ENCODE measurements around the gene KIRREL1. TPM values are rescaled to one million over a fixed set of nuclear protein-coding genes. Genes with fewer than 3 reads are reported as not detected.

Gene KIRREL1
- total RNA-seq, 1 donor from 2014 or later, result 166 TPM

GRCh38 chr1:157966031-157966537 lies 27.4 kb upstream of the KIRREL1 start:
- peaks cover 11% of the 10 kb centered on the region for H3K27me3 Mint-ChIP-seq (ENCODE audit: low read depth)
- H3K36me3 Mint-ChIP-seq (ENCODE audit: low read depth), result no peaks in the 10 kb centered on the region
- H3K4me1 Mint-ChIP-seq (ENCODE audit: low read depth), result peaks cover 33% of the 10 kb centered on the region
- H3K4me3 Mint-ChIP-seq (ENCODE audit: unreplicated experiment), result no peak overlapping the region
- no peak for TF ChIP-seq CTCF (IDR thresholded peaks at IDR 0.05)
- H3K27ac Mint-ChIP-seq (ENCODE audit: unreplicated experiment), result peak overlapping the region; percentile 67
- DNase-seq (ENCODE audit: low spot score), result no peak
- no peaks in the 10 kb centered on the region for H3K9me3 Mint-ChIP-seq (ENCODE audit: low read depth)

DNA sequence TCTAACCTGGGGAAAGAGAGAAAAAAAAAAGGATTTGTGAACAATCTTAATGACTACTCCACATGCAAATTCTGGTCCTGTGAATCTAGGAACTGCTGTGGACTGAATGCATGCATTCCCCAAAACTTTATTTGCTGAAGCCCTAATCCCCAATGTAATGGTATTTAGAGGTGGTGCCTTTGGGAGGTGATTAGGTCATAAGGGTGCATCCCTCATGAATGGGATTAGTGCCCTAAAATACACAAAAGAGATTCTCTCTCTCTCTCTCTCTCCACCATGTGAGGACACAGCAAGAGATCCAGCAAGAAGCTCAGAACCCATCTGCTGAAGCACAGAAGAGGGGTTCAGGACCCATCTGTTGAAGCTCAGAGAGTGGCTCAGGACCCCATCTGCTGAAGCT lies 26.2 kb upstream of the KIRREL1 start:
- no peak overlapping the region for H3K4me3 Mint-ChIP-seq (ENCODE audit: unreplicated experiment)
- TF ChIP-seq CTCF (IDR thresholded peaks at IDR 0.05), result no peak
- DNase-seq (ENCODE audit: low spot score), result no peak
- no peaks in the 10 kb centered on the region for H3K9me3 Mint-ChIP-seq (ENCODE audit: low read depth)
- H3K27me3 Mint-ChIP-seq (ENCODE audit: low read depth), result peaks cover 3% of the 10 kb centered on the region
- no peaks in the 10 kb centered on the region for H3K36me3 Mint-ChIP-seq (ENCODE audit: low read depth)
- peaks cover 30% of the 10 kb centered on the region for H3K4me1 Mint-ChIP-seq (ENCODE audit: low read depth)
- H3K27ac Mint-ChIP-seq (ENCODE audit: unreplicated experiment), result no peak overlapping the region

DNA sequence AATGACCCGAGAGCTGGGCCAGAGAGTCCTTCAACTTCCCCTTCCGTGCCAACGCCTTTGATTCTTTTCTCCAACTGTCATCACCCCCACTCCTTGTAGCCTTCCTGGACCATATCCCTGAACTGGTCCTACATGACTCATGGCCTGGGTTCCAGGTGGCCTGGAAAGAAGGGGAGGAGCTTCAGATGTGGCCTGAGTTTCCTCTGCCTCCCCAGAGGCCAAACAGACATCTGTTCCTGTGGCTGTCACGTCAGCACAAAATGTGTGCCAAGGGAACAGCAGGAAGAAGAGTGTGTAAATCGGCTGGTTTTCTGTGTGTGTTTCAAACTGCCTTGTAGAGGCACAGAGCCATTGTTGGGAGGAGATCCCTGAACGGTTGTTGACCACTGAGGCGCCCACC lies 24.9 kb upstream of the KIRREL1 start:
- H3K27ac Mint-ChIP-seq (ENCODE audit: unreplicated experiment), result peak overlapping the region; percentile 69
- DNase-seq (ENCODE audit: low spot score), result no peak
- no peak for TF ChIP-seq CTCF (IDR thresholded peaks at IDR 0.05)
- H3K9me3 Mint-ChIP-seq (ENCODE audit: low read depth), result no peaks in the 10 kb centered on the region
- H3K27me3 Mint-ChIP-seq (ENCODE audit: low read depth), result peaks cover 1% of the 10 kb centered on the region
- H3K36me3 Mint-ChIP-seq (ENCODE audit: low read depth), result no peaks in the 10 kb centered on the region
- peaks cover 27% of the 10 kb centered on the region for H3K4me1 Mint-ChIP-seq (ENCODE audit: low read depth)
- no peak overlapping the region for H3K4me3 Mint-ChIP-seq (ENCODE audit: unreplicated experiment)

GRCh38 chr1:157968946-157969345 lies 24.5 kb upstream of the KIRREL1 start:
- no peak for DNase-seq (ENCODE audit: low spot score)
- no peaks in the 10 kb centered on the region for H3K9me3 Mint-ChIP-seq (ENCODE audit: low read depth)
- no peak overlapping the region for H3K4me3 Mint-ChIP-seq (ENCODE audit: unreplicated experiment)
- peaks cover 27% of the 10 kb centered on the region for H3K4me1 Mint-ChIP-seq (ENCODE audit: low read depth)
- no peaks in the 10 kb centered on the region for H3K36me3 Mint-ChIP-seq (ENCODE audit: low read depth)
- TF ChIP-seq CTCF (IDR thresholded peaks at IDR 0.05), result no peak
- peak overlapping the region; percentile 69 for H3K27ac Mint-ChIP-seq (ENCODE audit: unreplicated experiment)
- H3K27me3 Mint-ChIP-seq (ENCODE audit: low read depth), result peaks cover 5% of the 10 kb centered on the region

- H3K27me3 Mint-ChIP-seq (ENCODE audit: low read depth), result peaks cover 7% of the 10 kb centered on the region
- no peak for DNase-seq (ENCODE audit: low spot score)
- no peaks in the 10 kb centered on the region for H3K9me3 Mint-ChIP-seq (ENCODE audit: low read depth)
- H3K27ac Mint-ChIP-seq (ENCODE audit: unreplicated experiment), result peak overlapping the region; percentile 45
- peaks cover 27% of the 10 kb centered on the region for H3K4me1 Mint-ChIP-seq (ENCODE audit: low read depth)
- H3K36me3 Mint-ChIP-seq (ENCODE audit: low read depth), result no peaks in the 10 kb centered on the region
- TF ChIP-seq CTCF (IDR thresholded peaks at IDR 0.05), result peak; percentile 91
- no peak overlapping the region for H3K4me3 Mint-ChIP-seq (ENCODE audit: unreplicated experiment)
Measured at GRCh38 chr1:157969697-157970485, 23.6 kb upstream of the KIRREL1 start.
